DMS153 treated with DMSO at 0.1 percent for 48 hours (cell line): ENCODE results near the gene RRAS.
"Not testable (repeated sequence)": the region's sequence is repeated elsewhere in the genome, so short reads cannot be mapped to it uniquely, and the experiment has no call there.

Source experiments
- DNase-seq: peaks from one replicate; lab custom pipeline; 2025; ENCODE audit not compliant: unreplicated experiment; lab: John Stamatoyannopoulos, UW

The RRAS gene

DNA sequence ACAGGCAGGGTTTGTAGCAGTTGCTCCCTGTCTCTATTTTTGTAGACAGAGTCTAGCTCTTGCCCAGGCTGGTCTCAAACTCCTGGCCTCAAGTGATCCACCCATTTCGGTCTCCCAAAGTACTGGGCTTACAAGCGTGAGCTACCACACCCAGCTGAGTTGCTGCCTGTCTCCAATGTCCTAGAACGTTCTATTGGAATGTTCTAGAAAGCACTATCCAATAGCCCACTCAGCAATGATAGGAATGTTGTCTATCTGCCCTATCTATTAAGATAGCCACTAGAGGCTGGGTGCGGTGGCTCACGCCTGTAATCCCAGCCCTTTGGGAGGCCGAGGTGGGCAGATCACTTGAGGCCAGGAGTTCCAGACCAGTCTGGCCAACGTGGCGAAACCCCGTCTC is 6.7 kb downstream of the RRAS start:
- DNase-seq, result not testable (repeated sequence)

DNA sequence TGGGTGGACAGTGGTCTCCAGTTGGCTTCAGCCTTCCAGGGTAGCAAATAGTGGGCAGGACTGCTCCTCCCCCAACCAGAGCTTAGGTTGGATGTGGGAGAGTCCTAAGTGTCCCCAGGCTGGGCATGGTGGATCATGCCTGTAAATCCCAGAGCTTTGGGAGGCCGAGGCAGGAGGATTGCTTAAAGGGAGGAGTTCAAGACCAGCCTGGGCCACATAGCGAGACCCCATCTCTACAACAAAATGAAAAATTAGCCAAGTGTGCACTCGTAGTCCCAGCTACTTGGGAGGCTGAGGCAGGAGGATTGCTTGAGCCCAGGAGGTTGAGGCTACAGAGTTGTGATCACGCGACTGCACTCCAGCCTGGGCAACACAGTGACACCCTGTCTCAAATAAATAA is 7.4 kb downstream of the RRAS start:
- DNase-seq, result no peak

GRCh38 chr19:49631610-49632192 is 8.2 kb downstream of the RRAS start:
- DNase-seq, result no peak

DNA sequence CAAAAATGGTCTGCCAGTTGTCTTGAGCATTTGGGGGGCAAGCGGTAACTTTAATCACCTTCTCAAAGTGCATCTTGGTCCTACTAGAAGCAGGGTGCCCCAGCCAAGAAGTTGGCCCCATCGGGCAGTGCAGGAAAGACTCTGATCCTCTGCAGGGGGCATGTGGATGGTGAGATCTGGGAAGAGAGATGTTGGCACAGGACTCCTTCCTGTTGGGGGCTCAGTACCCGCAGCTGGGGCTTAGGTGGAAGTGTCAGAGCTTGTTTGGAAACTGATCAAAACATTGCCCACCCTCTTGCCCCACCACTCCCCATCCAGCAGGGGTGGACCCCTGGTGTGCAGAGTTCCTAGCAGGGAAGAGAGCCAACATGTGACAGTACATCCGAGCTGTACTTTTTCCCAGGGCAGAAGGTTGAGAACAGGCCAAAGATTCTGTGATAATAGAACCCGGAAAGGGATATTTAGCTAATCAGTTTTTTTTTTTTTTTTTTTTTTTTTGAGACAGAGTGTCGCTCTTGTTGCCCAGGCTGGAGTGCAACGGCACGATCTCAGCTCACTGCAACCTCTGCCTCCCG is 8.8 kb downstream of the RRAS start:
- no peak for DNase-seq

- DNase-seq, result no peak
These were observed 10.3 kb downstream of the RRAS start for GRCh38 chr19:49629659-49630058.

- no peak for DNase-seq
These were observed 13.7 kb downstream of the RRAS start for GRCh38 chr19:49626226-49626625.

- DNase-seq, result no peak
These were observed 14.7 kb downstream of the RRAS start for GRCh38 chr19:49624967-49625910.

DNA sequence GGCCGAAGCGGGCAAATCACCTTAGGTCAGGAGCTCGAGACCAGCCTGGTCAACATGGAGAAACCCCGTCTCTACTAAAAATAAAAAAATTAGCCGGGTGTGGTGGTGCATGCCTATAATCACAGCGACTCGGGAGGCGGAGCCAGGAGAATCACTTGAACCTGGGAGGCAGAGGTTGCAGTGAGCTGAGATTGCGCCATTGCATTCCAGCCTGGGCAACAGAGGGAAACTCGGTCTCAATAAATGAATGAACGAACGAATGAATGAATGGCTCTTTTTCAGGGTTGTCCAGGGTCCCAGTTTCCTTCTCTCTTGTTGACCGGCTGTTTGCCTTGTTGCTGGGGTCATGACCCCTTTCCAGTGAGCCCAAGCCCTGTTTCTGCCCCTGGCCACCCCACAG is 22.1 kb downstream of the RRAS start:
- DNase-seq, result not testable (repeated sequence)

GRCh38 chr19:49616945-49617344 is 23.0 kb downstream of the RRAS start:
- no peak for DNase-seq

- DNase-seq, result no peak
These were observed 23.4 kb downstream of the RRAS start for GRCh38 chr19:49616532-49616931.

DNA sequence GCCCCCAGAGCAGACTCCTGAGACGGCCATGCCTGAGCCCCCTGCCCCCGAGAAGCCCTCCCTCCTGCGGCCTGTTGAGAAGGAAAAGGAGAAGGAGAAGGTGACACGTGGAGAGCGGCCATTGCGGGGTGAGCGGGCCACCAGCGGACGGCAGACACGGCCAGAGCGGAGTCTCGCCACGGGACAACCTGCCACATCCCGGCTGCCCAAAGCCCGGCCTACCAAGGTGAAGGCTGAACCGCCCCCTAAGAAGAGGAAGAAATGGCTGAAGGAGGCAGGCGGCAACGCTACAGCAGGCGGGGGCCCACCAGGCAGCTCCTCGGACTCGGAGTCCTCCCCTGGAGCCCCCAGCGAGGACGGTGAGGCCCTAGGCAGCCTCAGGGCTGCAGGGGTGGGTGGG is 24.1 kb downstream of the RRAS start:
- DNase-seq, result no peak

DNA sequence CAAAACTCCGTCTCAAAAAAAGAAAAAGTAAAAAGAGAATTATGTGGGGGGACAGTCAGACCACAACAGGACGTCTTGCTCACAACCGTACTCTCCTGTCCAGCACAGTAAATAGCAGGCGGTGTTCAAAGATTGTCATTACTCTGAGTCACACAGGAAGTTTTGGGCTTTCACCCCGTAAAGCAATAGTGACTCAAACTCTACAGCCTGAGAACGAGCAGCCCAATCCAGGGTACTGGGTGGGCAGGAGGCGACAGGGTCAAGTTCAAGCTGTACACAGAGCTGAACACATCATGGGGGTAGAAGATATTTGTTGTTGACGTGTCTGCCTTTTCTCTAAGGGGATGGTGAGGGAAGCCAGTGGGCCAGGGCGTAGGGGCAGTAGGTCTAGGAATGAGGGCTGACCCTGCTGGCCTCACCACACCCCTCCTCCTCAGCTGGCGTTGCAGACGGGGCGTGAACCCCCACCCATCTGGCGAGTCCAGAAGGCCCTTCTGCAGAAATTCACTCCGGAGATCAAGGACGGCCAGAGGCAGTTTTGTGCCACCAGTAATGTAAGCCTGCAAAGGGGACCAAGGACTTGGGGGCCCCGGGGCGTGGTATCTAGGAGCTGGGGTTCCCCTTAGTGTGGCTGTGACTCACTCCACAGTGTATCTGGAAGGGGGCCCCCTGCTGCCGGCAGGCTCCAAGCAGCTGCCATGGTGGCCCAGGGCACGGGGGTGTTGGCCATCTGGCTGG is 25.7 kb downstream of the RRAS start:
- no peak for DNase-seq

GRCh38 chr19:49613374-49613773 is 26.6 kb downstream of the RRAS start:
- no peak for DNase-seq

- no peak for DNase-seq
These were observed 30.3 kb downstream of the RRAS start for GRCh38 chr19:49609499-49610092.

DNA sequence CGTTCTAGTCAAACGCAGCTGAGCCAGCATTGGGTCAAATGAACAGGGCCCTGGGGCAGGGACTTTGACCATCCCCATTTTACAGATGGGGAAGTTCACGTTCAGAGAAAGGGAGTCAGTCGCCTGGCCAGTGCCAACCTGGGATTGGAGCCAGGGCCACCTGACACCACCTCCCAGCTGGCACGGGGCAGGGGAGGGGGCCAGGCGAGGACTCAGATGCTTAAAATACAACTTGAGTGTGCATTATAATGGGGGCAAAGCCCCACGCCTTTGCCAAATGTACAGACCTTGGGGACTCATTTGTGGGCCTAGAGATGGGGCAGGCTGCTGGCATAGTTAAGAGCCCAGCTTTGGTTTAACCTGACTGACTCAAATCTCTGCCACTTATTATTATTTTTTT is 34.3 kb downstream of the RRAS start:
- DNase-seq, result no peak

- no peak for DNase-seq
These were observed 37.1 kb downstream of the RRAS start for GRCh38 chr19:49602806-49603205.

- no peak for DNase-seq
These were observed 38.4 kb downstream of the RRAS start for GRCh38 chr19:49601482-49602038.

DNA sequence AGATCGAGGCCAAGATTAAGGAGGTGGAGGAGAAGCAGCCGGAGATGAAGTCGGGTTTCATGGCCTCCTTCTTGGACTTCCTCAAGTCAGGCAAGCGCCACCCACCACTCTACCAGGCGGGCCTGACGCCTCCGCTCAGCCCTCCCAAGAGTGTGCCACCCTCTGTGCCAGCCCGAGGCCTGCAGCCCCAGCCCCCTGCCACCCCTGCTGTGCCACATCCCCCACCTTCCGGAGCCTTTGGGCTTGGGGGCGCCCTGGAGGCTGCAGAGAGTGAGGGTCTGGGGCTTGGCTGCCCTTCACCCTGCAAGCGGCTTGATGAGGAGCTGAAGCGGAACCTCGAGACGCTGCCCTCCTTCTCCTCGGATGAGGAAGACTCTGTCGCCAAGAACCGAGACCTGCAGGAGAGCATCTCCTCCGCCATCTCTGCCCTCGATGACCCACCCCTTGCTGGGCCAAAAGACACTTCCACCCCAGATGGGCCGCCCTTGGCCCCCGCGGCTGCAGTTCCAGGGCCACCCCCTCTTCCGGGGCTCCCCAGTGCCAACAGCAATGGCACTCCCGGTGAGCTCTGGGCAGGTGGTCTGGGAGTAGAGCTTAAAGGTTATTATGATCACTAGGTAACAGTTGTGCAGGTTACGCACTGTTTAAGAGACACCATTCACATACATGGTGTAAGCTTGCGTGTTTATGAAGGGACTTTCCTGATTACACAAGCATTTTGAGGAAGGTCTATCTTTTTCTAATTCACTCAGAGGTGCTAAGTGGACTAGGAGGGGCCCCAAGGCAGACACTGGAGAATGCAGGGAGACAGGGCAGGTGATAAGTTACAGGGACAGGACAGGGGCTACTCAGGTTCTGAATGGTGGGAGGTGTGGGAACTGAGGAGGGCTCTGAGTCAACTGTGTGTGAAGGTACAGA is 40.3 kb downstream of the RRAS start:
- DNase-seq, result no peak

DNA sequence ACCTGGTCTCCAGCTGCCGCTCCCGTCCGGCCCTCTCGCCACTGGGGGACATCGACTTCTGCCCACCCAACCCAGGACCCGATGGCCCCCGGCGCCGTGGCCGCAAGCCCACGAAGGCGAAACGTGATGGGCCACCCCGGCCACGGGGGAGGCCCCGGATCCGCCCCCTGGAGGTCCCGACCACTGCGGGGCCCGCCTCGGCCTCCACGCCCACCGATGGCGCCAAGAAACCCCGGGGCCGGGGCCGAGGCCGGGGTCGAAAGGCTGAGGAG is 42.3 kb downstream of the RRAS start:
- DNase-seq, result no peak
